ENCODE data around the gene WDFY3.
"Not testable (repeated sequence)": the region's sequence is repeated elsewhere in the genome, so short reads cannot be mapped to it uniquely, and the experiment has no call there.

WDFY3 gene

DNA sequence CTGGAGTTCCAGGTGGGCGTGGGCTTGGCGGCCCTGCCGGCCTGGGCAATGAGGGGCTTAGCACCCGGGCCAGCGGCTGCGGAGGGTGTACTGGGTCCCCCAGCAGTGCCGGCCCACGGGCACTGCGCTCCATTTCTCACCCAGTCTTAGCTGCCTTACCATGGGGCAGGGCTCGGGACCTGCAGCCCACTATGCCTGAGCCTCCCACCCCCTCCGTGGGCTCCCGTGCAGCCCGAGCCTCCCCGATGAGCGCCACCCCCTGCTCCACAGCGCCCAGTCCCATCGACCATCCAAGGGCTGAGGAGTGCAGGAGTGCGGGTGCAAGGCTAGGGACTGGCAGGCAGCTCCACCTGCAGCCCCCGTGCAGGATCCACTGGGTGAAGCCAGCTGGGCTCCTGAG, 301.7 kb downstream of the WDFY3 start:
- DNase-seq = not testable (repeated sequence)

DNA sequence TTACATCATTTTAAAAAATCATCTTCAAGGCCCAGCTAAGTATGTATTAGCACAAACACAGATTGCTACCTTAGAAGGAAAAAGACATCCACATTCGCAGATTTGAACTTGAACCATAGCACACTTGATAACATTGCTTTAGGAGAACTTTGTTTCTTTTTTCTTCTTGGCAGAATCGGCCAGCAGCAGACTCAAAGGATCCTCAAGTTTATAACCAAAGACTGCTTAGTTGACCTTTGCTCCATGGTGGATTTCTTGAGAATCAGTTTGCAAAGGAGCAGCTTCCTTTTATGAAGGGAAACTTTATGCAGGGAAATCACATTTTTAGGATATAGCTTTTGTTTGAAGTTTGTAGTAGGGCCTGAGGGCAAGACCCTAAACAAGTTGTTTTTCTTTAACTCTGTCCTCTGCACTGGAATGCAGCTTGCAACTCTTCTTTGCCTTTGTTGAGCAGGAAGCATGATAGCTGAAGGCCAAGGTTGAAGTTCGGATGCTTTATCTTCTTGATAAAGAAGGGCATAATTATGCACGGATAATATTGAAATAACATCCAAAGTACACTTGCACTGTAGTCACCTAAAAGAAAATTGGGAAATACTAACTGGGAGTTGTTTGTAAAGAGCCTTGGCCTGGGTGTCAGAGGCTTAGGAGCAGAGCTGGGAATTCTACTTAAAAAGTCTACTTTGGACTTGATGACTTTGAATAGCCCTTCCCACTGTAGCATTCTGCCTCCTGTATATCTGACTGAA, 305.1 kb downstream of the WDFY3 start:
- DNase-seq = no peak

DNA sequence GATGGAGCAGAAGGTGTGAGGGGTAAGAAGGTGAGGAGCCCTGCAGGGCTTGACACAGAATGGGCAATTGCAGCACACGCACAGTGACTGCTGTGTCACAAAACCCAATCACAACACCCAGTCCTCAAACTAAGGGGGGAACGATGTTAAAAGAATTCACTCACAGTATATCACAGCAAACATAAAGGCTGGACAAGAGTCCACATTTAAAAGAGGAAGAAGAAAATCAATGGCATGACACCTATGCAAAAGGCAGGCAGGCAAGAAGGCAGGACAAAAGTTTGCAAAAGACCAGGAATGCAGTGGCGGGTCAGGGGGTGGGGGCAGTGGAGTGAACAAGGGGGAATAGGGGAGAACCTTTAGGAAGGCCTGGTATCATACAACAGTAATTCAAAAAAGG, 305.9 kb downstream of the WDFY3 start:
- no peak for DNase-seq

DNA sequence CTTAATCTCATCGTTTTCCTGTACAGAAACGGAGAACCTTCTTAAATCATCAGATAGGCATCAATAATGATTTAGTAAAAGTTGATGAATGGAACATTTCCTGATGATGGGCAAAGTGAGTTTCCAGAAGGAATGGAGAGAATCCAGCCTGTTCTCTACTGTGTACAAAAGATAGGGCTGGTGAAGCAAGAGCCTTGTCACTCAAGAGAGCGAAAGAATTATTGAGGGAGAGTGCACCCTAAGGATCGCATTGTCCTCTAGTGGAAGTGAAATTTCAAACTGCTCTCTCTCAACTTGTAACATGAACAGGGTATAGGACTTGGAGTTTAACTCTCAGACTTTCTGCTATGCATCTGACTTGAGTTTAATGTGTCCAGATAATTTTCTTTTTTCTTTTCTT, 314.0 kb downstream of the WDFY3 start:
- DNase-seq = no peak

DNA sequence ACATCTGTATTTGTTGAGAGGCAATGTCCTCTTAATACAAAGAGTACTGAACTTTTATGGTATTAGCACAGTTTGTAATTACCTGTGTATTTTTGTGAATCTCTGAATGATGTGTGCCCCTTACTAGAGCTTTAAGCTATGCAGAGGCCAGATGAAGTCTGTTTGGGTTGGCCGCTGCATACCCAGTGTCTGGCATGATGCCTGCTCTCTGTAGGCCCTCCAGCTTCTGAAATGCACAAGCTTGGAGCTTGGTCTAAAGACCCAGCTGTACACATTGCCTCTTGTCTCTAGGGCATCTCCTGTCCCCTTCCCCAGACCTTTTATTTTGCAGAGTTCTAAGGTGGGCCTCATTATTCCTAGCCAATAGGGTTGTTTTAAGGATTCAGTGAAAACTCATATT, 315.0 kb downstream of the WDFY3 start:
- no peak for DNase-seq

DNA sequence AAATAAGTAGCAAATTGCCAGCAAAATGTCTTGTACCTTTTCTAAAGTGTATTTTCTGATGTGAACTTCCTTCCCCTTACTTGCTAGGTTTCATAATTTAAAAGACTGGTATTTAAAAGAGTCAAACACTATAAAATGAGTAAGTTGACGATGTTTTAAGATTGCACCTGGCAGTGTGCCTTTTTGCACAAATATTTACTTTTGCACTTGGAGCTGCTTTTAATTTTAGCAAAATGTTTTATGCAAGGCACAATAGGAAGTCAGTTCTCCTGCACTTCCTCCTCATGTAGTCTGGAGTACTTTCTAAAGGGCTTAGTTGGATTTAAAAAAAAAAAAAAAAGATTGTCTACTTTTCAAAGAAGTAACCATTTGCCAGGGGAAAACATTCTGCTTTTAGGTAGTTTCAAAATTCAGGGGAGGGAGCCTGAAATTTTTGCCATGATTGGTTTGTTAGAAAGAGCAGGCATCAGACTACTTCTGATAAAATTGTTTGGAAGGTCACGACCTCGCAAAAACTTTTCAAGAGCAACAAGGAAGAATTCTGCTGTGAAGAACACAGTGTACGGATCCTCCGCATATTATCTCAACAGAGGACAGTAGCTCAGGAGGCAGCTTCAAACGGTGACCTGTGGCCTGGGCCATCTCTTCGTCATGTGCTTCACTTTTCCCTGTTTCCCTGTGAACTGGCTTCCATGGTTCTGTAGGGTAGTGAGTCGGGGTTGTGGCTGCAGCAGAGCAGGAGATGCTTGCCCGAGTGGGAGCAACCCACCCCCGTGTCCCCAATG, 317.4 kb downstream of the WDFY3 start:
- DNase-seq = no peak

DNA sequence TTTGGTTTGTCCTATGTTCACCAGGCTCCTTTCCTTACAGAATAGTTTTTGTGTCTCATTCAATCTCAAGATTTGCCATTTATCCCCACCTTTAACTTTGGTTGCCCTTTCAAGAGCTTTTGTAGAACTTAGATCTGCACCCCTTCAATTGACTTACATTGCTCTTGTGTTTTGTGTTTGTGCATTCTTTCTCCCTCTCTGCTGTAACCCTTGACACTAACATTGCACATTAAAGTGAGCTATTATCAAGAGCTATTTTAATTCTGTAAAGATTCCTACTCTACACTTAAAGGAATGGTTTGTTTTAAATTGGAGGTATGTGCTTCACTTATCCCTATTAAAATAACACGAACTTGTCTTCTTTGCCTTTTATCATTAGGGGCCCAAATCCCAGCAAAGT, 318.3 kb downstream of the WDFY3 start:
- DNase-seq = no peak

DNA sequence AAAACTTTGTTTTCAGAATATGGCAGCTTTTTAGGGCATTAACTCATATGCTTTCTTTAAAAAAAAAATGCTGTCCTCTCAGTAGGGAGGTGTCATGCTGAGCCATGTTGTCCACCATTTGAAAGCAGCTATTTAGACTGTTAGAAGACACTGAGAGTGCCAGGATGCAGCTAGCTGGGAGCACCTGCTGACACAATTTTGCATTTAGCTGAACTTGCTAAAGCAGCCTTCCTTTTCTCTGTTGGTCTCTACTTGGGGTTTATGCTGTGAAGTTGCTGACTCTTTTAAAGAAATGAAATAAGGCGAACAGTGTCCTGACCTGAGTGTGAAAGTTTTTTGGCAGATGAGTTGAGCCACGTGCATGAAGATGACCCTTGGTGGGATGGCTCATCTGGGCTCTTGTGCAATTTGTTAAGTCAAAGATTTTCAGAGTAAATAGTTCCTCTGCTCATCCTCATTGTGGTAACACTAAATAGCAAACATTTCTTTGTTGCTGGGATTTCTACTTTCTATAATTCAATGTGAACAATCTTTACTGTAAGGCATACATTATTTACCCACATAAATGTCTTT, 319.1 kb downstream of the WDFY3 start:
- no peak for DNase-seq

DNA sequence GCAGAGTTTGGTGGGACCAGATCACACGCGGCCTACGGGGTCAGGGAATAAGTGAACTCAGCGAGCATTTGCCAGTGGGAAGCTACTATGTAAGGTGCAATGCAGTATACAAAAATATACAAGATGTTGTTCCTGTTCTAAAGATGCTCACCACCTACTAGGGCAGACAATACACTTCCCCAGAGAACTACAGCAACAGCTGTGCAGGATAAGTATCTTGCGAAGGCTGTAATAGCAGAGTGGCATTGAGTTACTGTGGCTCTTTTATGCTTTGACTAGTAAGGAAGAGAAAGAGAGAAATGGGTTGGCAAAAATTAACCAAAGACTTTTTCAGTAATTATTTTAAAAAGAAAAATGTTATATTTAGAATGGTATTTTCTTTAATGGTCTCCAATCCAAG, 322.4 kb downstream of the WDFY3 start:
- DNase-seq = no peak

DNA sequence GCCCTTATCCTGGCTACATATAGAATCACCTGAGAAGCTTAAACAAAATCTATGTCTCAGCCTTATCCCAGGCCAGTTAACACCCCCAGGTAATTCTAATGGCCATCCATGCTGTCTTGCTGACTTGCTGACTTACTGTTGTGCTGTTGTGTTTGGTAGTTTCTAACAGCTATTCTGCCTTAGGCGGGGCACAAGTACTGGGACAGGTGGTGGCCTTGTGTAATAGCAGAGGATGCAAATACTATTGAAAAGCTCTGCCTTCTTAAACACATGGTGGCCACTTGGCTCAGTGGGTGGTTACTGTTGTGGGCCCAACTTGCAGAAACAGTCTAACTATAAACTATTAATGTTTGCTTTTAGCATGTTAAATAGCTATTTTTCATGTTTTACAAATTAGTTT, 327.3 kb downstream of the WDFY3 start:
- no peak for DNase-seq

DNA sequence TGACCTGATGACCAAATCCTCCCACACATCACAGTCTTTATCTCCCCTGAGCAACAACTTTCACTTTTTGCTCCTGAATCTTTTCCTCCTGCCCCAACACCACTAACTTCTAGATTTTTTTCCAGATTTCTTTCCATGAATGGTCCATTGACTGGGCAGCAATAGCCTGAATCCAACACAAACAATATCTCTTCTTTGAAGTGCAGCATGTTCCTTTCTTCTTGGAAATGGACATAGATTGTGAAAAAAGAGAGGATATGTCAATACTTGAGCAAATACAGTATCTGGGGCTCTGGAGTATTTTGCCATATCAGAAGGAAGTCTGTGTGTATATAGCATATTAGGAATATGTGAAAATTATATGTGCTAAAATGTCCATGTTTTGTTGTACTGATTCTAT, 328.4 kb downstream of the WDFY3 start:
- DNase-seq = no peak

DNA sequence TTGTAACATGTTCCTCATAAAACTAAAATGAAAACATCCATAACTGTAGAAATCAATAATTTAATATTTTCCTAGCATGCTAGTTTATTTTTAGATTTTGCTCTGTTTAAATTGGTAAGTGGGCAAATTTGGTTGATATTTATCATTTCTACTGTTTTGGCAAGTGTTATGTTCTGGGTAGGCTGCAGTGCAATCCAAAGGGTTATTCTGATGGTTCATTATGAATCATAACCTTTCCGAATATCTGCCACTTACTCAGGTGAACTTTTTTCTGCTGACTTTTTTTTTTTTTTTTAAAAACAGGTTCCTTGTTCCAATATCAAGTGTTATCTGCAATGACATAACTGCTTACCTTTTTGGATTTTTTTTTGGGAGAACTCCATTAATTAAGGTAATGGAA, 331.5 kb downstream of the WDFY3 start:
- no peak for DNase-seq

DNA sequence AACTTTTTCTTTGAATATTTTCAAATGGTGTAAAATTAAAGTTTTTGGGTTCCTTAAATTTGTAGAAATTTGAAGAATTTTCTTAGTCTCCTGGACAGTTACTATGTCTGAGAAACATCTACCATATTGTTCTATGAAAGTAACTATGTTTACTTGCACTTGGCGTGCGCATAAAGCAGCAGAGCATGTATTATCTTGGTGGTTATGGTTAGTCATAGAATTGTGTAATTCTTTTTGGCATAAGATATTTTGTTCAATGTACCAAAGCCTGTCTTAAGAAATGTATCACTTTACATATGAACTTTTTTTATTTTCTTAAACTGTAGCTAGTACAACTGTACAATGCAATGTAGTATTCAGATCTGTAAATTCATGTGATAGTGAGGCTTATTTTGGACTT, 334.4 kb downstream of the WDFY3 start:
- no peak for DNase-seq

DNA sequence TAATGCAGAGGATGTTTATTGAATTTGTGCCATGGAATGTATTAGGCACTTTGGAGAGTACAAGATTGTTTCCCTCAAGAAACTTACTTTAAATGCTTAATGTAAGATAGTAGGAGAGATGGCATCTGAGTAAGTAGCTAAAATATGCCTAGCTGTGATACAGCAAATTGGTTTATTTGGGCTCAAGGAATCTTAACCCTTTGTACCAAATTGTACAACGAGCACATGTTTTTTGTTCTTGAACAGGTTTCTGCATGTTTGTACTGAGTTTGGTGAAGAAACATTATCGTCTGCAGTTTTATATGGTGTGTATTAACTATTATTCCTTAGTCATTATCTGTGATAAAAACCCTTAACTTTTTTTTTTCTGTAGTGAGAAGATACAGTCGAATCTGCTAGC, 334.9 kb downstream of the WDFY3 start:
- no peak for DNase-seq

DNA sequence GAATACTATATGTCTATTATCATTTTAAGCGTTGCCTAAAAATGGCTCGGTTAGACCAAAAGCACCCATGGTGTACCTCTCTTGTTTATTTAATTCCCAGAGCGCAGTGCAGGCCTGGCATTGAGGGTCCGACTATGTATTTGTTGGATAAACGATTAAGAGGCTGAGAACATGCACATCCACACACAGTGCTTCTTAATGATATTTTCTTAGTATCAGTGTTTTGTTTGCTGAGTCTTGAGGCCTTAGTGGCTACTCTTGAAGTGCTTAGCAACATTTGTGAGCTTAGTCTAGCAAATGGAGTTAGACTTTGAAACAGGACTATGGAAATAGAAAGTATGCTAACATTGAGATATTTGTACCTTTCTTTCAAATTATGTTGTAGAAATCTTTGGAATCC, 339.8 kb downstream of the WDFY3 start:
- DNase-seq = no peak

DNA sequence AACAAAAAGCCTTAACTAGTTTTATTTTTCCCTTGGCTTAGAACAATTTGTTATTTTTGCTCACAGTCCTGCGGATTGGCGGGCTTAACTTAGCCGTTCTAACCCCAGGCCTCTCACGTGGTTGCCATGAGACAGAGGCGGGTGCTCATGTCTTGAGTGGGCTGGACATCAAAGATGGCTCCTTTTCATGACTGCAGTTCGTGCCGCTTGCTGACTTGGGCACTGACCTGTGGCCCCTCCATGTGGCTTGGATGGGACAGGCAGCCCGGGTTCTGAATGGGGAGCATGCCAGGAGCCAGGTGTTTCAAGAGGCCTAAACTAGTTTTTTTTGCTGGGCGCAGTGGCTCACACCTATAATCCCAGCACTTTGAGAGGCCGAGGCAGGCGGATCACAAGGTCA, 342.8 kb downstream of the WDFY3 start:
- DNase-seq = no peak

DNA sequence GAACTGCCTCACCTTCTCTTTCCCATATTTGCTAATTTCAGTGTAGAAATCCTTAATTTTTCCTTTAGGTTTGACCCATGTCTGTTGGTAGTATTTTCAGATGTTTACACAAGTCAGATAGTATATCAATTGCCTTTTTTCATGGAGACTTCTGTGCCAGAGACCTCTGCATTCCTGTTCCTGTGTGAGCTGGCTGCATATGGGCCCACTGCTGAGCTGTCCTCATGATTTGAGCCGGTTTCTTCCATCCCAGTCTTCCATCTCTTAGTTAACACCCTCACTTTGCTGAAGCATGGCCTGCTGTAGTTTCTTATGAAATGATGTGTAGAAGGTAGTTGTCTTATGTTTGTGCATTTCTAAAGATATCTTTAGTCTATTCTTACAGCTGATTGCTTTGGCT, 343.5 kb downstream of the WDFY3 start:
- DNase-seq = no peak
